Neural progenitor cell (in vitro differentiated cells): Measurements from ENCODE around the gene TXNRD1.

Experiments used
- CTCF ChIP-seq: fragments of 200-600 bp; sonication (generic); IDR thresholded peaks from 2 replicates; pipeline ENCODE4 v1.5.1; 2017; ENCODE audit warnings: antibody characterized with exemption, mild to moderate bottlenecking
- EZH2 ChIP-seq: fragments of 200-600 bp; sonication (generic); IDR thresholded peaks from 2 replicates; pipeline ENCODE4 v1.6.1; 2017; ENCODE audit warnings: antibody characterized with exemption, mild to moderate bottlenecking, moderate library complexity

GRCh38 chr12:104317538-104318210, 102.1 kb downstream of the TXNRD1 start:
- TF ChIP-seq EZH2 (no peak), CTCF (no peak)
